ENCODE data around the gene KLHDC7B.

Gene KLHDC7B

GRCh38 chr22:50576806-50577696, 31.4 kb downstream of the KLHDC7B start:
- DNase-seq, result no peak

- DNase-seq, result no peak
These were observed 31.9 kb downstream of the KLHDC7B start for GRCh38 chr22:50577697-50577986.

- DNase-seq, result no peak
These were observed 32.5 kb downstream of the KLHDC7B start, which contains the start of gene CPT1B for GRCh38 chr22:50577987-50578775. Gene CPT1B, minus strand, starts transcription at chr22:50578427. Its CDS starts 512 bp downstream, at chr22:50577915.

GRCh38 chr22:50578776-50579310, 33.1 kb downstream of the KLHDC7B start:
- DNase-seq, result no peak

- no peak for DNase-seq
These were observed 34.1 kb downstream of the KLHDC7B start for GRCh38 chr22:50579752-50580151.

GRCh38 chr22:50581031-50581949, 35.6 kb downstream of the KLHDC7B start:
- peak; percentile 11 for DNase-seq

GRCh38 chr22:50581950-50582492, 36.3 kb downstream of the KLHDC7B start:
- peak; percentile 20 for DNase-seq

- peak; percentile 98 for DNase-seq
These were observed 37.0 kb downstream of the KLHDC7B start, which contains the start of gene CHKB for GRCh38 chr22:50582493-50583293. Gene CHKB, minus strand, starts transcription at chr22:50582849. Its CDS starts 68 bp downstream, at chr22:50582781.

- DNase-seq, result peak; percentile 13
These were observed 37.7 kb downstream of the KLHDC7B start for GRCh38 chr22:50583294-50583861.

- no peak for DNase-seq
These were observed 38.7 kb downstream of the KLHDC7B start for GRCh38 chr22:50584106-50585096.

- DNase-seq, result no peak
These were observed 39.5 kb downstream of the KLHDC7B start for GRCh38 chr22:50585238-50585637.

GRCh38 chr22:50585781-50586180, 40.1 kb downstream of the KLHDC7B start:
- no peak for DNase-seq

GRCh38 chr22:50586416-50586815, 40.7 kb downstream of the KLHDC7B start:
- no peak for DNase-seq

- DNase-seq, result no peak
These were observed 41.7 kb downstream of the KLHDC7B start for GRCh38 chr22:50587407-50587806.

GRCh38 chr22:50595189-50595588, 49.5 kb downstream of the KLHDC7B start:
- no peak for DNase-seq

GRCh38 chr22:50597097-50597496, 51.4 kb downstream of the KLHDC7B start:
- no peak for DNase-seq

- peak; percentile 64 for DNase-seq
These were observed 54.2 kb downstream of the KLHDC7B start for GRCh38 chr22:50599816-50600455.

- DNase-seq, result no peak
These were observed 54.8 kb downstream of the KLHDC7B start, which contains the start of gene MAPK8IP2 for GRCh38 chr22:50600538-50600937. Gene MAPK8IP2, plus strand, starts transcription at chr22:50600793. Its CDS starts 26 bp downstream, at chr22:50600819.
